SK-N-SH treated with all-trans-retinoic acid at 6 μM for 48 hours (cell line): Measurements from ENCODE around the gene NOP14.
"Not testable (repeated sequence)": the region's sequence is repeated elsewhere in the genome, so short reads cannot be mapped to it uniquely, and the experiment has no call there.

ENCODE experiments used
- ATAC-seq: fragments of 200-7000 bp; cut with Tn5 transposase; 3 replicates; pipeline ENCODE4 v1.9.1; 2020; ENCODE audit warnings: mild to moderate bottlenecking, moderate library complexity
- ARNTL ChIP-seq: fragments of 450-650 bp; formaldehyde crosslinking; IDR thresholded peaks from 2 replicates; pipeline ENCODE4 v1.5.0; 2020; ENCODE audit warnings: low read depth, mild to moderate bottlenecking, moderate library complexity, borderline replicate concordance
- BACH2 ChIP-seq: fragments of 250-450 bp; sonication (Bioruptor Pico); IDR thresholded peaks from 2 replicates; pipeline ENCODE4 v1.9.0; 2021; ENCODE audit warnings: mild to moderate bottlenecking, borderline replicate concordance
- CSDC2 ChIP-seq: fragments of 250-450 bp; sonication (Bioruptor Pico); IDR thresholded peaks from 2 replicates; pipeline ENCODE4 v1.5.0; 2020; ENCODE audit warnings: mild to moderate bottlenecking, moderate library complexity
- ESRRG ChIP-seq: fragments of 250-450 bp; sonication (Bioruptor Pico); IDR thresholded peaks from 2 replicates; pipeline ENCODE4 v1.6.1; 2021; ENCODE audit warnings: mild to moderate bottlenecking
- GLIS3 ChIP-seq: fragments of 250-450 bp; sonication (Bioruptor Pico); IDR thresholded peaks from 2 replicates; pipeline ENCODE4 v1.5.0; 2020; ENCODE audit warnings: mild to moderate bottlenecking, moderate library complexity
- ISL1 ChIP-seq: fragments of 250-450 bp; sonication (Bioruptor Pico); IDR thresholded peaks from 2 replicates; pipeline ENCODE4 v2.1.2; 2022; ENCODE audit warnings: mild to moderate bottlenecking, moderate library complexity
- OSR1 ChIP-seq: fragments of 250-450 bp; sonication (Bioruptor Pico); IDR thresholded peaks from 2 replicates; pipeline ENCODE4 v1.8.0; 2022; ENCODE audit warnings: moderate library complexity, mild to moderate bottlenecking, inconsistent platforms
- PPARA ChIP-seq: fragments of 250-450 bp; sonication (Bioruptor Pico); IDR thresholded peaks from 2 replicates; pipeline ENCODE4 v1.5.0; 2020; ENCODE audit warnings: mild to moderate bottlenecking, borderline replicate concordance
- SNAI2 ChIP-seq: fragments of 250-450 bp; sonication (Bioruptor Pico); IDR thresholded peaks from 2 replicates; pipeline ENCODE4 v1.5.0; 2020; ENCODE audit warnings: mild to moderate bottlenecking, moderate library complexity
- TCF4 ChIP-seq: fragments of 250-450 bp; sonication (Bioruptor Pico); IDR thresholded peaks from 2 replicates; pipeline ENCODE4 v1.8.0; 2021; ENCODE audit warnings: mild to moderate bottlenecking, moderate library complexity, borderline replicate concordance
- TOX ChIP-seq: fragments of 250-450 bp; sonication (Bioruptor Pico); IDR thresholded peaks from 2 replicates; pipeline ENCODE4 v1.8.0; 2021; ENCODE audit warnings: mild to moderate bottlenecking, moderate library complexity, borderline replicate concordance
- ZC3H10 ChIP-seq: fragments of 250-450 bp; sonication (Bioruptor Pico); IDR thresholded peaks from 2 replicates; pipeline ENCODE4 v1.5.1; 2021; ENCODE audit warnings: mild to moderate bottlenecking, moderate library complexity
- ZFP3 ChIP-seq: fragments of 250-450 bp; sonication (Bioruptor Pico); IDR thresholded peaks from 2 replicates; pipeline ENCODE4 v1.5.0; 2020; ENCODE audit warnings: mild to moderate bottlenecking, moderate library complexity
- ZFP30 ChIP-seq: fragments of 450-650 bp; formaldehyde crosslinking; IDR thresholded peaks from 2 replicates; pipeline ENCODE4 v1.5.0; 2022; ENCODE audit warnings: mild to moderate bottlenecking, moderate library complexity
- ZNF565 ChIP-seq: fragments of 450-650 bp; formaldehyde crosslinking; conservative IDR thresholded peaks from 2 replicates; pipeline ENCODE4 v1.5.0; 2020; ENCODE audit warnings: low read depth, mild to moderate bottlenecking, moderate library complexity
- ZNF8 ChIP-seq: fragments of 450-650 bp; formaldehyde crosslinking; IDR thresholded peaks from 2 replicates; pipeline ENCODE4 v1.5.0; 2020; ENCODE audit warnings: mild to moderate bottlenecking, moderate library complexity
- TF ChIP-seq, protein P1 (sequence below): fragments of 250-450 bp; sonication (Bioruptor Pico); IDR thresholded peaks from 2 replicates; pipeline ENCODE4 v1.5.1; 2021; ENCODE audit warnings: mild to moderate bottlenecking, moderate library complexity
- TF ChIP-seq, protein P2 (sequence below): fragments of 250-450 bp; sonication (Bioruptor Pico); IDR thresholded peaks from 2 replicates; pipeline ENCODE4 v1.5.0; 2020; ENCODE audit warnings: mild to moderate bottlenecking, moderate library complexity
- TF ChIP-seq, protein P3 (sequence below): fragments of 250-450 bp; sonication (Bioruptor Pico); IDR thresholded peaks from 2 replicates; pipeline ENCODE4 v1.5.1; 2020; ENCODE audit warnings: low read depth, mild to moderate bottlenecking, moderate library complexity
- TF ChIP-seq, protein P4 (sequence below): fragments of 250-450 bp; sonication (Bioruptor Pico); IDR thresholded peaks from 2 replicates; pipeline ENCODE4 v1.8.0; 2020; ENCODE audit warnings: mild to moderate bottlenecking, moderate library complexity, borderline replicate concordance

NOP14 gene

DNA sequence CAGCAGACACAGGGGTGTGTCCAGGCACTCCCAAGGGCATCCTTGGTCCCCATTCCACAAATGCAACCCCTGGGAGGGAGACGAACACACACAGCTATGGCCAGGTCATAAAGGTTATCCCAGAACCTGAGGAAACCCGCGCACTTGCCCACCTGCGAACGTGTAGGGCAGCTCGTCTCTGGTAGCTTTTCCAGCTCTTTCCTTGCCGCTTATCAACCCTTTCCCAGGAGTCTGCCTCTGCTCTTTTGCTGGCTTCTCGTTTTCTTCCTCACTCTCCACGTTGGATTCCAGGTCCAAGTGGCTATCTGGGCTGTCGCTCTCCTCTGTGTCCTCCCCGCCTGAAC is 13.5 kb downstream of the NOP14 start:
- ATAC-seq, result no peak

DNA sequence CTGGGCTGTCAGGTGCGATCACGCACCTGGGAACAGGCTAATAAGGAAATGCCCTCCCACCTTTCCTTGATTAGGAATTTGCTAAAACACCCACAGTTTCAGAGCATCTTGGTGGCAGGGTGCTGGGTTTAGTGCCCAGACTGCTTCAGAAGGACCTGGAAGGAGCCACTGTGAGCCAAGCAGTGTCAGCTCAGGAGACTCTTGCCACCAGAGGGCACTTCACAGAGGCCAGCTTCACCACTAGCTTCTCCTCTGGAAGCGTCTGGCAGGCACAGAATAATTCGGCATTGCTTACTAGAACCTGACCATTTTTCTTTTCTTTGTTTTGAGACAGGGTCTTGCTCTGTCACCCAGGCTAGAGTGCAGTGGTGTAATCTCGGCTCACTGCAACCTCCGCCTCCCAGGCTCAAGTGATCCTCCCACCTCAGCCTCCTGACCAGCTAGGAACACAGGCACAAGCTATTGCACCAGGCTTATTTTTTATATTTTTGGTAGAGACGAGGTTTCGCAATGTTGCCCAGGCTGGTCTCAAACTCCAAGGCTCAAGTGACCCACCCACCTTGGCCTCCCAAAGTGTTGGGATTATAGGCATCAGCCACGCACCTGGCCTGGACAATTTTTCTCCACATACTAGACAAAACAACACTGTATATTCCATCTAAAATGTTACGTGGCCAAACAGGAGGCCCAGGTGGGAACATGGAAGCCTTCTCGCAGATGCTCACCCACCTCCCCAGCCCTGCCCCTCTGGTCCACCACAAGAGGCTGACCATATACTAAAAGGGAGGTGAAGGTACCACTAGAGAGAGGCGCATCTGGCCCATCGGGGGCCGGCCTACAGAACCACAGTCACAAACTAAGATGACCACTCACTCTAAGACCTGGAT is 14.1 kb downstream of the NOP14 start:
- TF ChIP-seq ESRRG (CRISPR knock-in tag) (no peak), ZFP3 (CRISPR knock-in tag) (no peak), ZC3H10 (no peak), ISL1 (CRISPR knock-in tag) (no peak)
- ATAC-seq, result peak; percentile 76

More for the DNA sequence above, 13.5 kb downstream of the NOP14 start:
- no peak for TF ChIP-seq BACH2
- no peak for TF ChIP-seq OSR1 (CRISPR knock-in tag)
- no peak for TF ChIP-seq ZFP3 (CRISPR knock-in tag)
- TF ChIP-seq ZNF8, result no peak
- no peak for TF ChIP-seq ZNF565 (CRISPR knock-in tag)

DNA sequence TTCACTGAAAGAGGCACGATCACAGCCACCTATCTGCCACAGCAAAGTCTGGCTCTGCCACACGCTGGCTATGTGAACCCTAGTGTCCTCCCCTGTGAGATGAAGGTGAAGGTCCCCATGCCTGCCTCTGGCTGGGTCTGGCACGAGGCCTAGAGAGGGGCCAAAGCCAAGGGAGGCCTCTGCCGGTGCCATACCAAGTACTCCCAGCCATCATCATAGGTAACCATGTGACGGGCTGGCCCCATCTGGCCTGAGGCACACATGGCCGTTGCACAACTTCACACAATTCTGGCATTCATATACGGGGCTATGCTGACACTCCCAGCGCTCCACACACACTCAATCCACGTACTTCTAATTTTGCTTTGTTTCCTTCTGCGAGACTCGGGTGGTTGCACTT is 15.3 kb downstream of the NOP14 start:
- no peak for ATAC-seq
- TF ChIP-seq SNAI2, result no peak
- no peak for TF ChIP-seq ZFP30 (CRISPR knock-in tag)
- TF ChIP-seq CSDC2 (CRISPR knock-in tag), result no peak
- TF ChIP-seq TOX (CRISPR knock-in tag), result no peak
- no peak for TF ChIP-seq OSR1 (CRISPR knock-in tag)
- no peak for TF ChIP-seq ISL1 (CRISPR knock-in tag)
- TF ChIP-seq ZNF565 (CRISPR knock-in tag), result no peak
- no peak for TF ChIP-seq ZNF8
- TF ChIP-seq ZC3H10, result no peak
- no peak for TF ChIP-seq ZFP3 (CRISPR knock-in tag)
- TF ChIP-seq, protein P1, sequence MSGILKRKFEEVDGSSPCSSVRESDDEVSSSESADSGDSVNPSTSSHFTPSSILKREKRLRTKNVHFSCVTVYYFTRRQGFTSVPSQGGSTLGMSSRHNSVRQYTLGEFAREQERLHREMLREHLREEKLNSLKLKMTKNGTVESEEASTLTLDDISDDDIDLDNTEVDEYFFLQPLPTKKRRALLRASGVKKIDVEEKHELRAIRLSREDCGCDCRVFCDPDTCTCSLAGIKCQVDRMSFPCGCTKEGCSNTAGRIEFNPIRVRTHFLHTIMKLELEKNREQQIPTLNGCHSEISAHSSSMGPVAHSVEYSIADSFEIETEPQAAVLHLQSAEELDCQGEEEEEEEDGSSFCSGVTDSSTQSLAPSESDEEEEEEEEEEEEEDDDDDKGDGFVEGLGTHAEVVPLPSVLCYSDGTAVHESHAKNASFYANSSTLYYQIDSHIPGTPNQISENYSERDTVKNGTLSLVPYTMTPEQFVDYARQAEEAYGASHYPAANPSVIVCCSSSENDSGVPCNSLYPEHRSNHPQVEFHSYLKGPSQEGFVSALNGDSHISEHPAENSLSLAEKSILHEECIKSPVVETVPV (CRISPR knock-in tag), result no peak
- no peak for TF ChIP-seq GLIS3 (CRISPR knock-in tag)
- TF ChIP-seq, all 23 proteins: peak for 0

DNA sequence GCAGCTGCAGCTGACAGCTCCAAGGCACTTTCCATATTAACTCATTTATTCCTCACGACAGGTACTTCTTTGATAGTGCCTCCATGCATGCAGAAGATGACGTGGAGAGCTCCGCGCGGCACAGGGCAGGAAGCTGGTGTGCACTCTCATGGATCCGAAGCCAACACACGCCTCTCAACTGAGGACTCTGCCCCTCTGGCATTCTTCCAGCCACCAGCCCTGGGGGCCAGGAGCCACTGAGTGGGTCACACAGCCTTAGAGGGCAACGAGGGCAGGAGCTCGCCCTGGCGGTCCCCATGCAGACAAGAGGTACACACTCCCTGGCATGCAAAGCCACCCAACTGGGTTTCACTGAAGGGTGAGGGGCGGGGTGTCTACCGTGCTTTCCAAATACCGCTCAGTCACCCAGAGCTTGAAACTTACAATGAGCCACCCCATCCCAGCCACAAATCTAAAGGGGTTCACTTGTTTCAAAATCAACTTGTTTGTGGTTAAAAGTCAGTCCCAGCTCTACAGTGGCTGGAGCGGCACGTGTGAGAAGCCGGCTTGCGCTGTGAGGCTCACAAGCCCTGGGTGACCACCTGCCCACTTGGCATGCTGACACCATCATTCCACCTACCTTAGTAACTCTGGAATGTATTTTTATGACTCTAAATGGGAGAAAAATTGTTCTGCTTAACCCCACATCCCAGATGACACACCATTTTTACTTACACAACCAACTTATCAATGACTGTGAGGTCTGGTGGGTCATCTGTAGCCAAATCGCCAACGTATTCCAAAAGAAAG is 16.2 kb downstream of the NOP14 start:
- ATAC-seq, result no peak
- TF ChIP-seq, protein P2, sequence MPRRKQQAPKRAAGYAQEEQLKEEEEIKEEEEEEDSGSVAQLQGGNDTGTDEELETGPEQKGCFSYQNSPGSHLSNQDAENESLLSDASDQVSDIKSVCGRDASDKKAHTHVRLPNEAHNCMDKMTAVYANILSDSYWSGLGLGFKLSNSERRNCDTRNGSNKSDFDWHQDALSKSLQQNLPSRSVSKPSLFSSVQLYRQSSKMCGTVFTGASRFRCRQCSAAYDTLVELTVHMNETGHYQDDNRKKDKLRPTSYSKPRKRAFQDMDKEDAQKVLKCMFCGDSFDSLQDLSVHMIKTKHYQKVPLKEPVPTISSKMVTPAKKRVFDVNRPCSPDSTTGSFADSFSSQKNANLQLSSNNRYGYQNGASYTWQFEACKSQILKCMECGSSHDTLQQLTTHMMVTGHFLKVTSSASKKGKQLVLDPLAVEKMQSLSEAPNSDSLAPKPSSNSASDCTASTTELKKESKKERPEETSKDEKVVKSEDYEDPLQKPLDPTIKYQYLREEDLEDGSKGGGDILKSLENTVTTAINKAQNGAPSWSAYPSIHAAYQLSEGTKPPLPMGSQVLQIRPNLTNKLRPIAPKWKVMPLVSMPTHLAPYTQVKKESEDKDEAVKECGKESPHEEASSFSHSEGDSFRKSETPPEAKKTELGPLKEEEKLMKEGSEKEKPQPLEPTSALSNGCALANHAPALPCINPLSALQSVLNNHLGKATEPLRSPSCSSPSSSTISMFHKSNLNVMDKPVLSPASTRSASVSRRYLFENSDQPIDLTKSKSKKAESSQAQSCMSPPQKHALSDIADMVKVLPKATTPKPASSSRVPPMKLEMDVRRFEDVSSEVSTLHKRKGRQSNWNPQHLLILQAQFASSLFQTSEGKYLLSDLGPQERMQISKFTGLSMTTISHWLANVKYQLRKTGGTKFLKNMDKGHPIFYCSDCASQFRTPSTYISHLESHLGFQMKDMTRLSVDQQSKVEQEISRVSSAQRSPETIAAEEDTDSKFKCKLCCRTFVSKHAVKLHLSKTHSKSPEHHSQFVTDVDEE (CRISPR knock-in tag), result no peak
- TF ChIP-seq TCF4, result no peak
- TF ChIP-seq, protein P3, sequence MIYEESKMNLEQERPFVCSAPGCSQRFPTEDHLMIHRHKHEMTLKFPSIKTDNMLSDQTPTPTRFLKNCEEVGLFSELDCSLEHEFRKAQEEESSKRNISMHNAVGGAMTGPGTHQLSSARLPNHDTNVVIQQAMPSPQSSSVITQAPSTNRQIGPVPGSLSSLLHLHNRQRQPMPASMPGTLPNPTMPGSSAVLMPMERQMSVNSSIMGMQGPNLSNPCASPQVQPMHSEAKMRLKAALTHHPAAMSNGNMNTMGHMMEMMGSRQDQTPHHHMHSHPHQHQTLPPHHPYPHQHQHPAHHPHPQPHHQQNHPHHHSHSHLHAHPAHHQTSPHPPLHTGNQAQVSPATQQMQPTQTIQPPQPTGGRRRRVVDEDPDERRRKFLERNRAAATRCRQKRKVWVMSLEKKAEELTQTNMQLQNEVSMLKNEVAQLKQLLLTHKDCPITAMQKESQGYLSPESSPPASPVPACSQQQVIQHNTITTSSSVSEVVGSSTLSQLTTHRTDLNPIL (CRISPR knock-in tag), result no peak
- no peak for TF ChIP-seq ZNF565 (CRISPR knock-in tag)
- no peak for TF ChIP-seq ESRRG (CRISPR knock-in tag)
- no peak for TF ChIP-seq PPARA (CRISPR knock-in tag)
- no peak for TF ChIP-seq SNAI2
- TF ChIP-seq, protein P4, sequence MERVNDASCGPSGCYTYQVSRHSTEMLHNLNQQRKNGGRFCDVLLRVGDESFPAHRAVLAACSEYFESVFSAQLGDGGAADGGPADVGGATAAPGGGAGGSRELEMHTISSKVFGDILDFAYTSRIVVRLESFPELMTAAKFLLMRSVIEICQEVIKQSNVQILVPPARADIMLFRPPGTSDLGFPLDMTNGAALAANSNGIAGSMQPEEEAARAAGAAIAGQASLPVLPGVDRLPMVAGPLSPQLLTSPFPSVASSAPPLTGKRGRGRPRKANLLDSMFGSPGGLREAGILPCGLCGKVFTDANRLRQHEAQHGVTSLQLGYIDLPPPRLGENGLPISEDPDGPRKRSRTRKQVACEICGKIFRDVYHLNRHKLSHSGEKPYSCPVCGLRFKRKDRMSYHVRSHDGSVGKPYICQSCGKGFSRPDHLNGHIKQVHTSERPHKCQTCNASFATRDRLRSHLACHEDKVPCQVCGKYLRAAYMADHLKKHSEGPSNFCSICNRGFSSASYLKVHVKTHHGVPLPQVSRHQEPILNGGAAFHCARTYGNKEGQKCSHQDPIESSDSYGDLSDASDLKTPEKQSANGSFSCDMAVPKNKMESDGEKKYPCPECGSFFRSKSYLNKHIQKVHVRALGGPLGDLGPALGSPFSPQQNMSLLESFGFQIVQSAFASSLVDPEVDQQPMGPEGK (CRISPR knock-in tag), result no peak
- TF ChIP-seq, protein P1 (CRISPR knock-in tag), result no peak
- no peak for TF ChIP-seq OSR1 (CRISPR knock-in tag)
- TF ChIP-seq TOX (CRISPR knock-in tag), result no peak
- no peak for TF ChIP-seq ZFP30 (CRISPR knock-in tag)
- TF ChIP-seq ARNTL (CRISPR knock-in tag), result no peak
- no peak for TF ChIP-seq ISL1 (CRISPR knock-in tag)
- TF ChIP-seq GLIS3 (CRISPR knock-in tag), result no peak
- TF ChIP-seq ZFP3 (CRISPR knock-in tag), result no peak
- no peak for TF ChIP-seq BACH2
- TF ChIP-seq ZNF8, result no peak
- TF ChIP-seq, all 23 proteins: peak for 0

DNA sequence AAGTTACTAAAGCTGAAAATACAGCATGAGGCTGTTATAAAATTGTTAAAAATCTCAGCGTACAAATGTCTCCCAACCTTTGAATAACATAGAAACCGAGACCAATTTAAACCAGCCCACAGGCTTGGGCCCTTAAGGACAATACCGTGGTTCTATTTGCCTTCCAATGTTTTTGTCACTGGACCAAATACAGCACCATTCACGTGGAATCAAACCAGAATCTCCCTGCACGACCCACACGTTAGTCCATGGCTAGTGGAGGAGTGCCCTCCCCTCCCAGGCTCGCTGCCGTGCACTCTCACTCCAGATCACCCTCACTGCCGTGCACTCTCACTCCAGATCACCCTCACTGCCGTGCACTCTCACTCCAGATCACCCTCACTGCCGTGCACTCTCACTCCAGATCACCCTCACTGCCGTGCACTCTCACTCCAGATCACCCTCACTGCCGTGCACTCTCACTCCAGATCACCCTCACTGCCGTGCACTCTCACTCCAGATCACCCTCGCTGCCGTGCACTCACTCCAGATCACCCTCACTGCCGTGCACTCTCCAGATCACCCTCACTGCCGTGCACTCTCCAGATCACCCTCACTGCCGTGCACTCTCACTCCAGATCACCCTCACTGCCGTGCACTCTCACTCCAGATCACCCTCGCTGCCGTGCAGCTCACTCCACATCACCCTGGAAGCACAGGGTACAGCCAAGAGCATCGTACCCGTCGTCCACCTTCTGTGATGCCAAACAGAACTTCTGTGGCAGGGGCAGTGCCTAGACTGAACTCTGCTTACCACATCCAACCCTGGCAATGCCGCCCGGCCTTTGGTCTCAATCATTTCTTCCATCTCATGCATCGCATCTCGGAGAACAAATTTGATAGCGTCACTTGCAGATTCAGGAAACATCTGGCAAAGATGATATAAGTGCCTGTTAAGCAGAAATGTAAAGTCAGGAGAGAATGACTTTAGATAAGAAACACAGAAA is 17.3 kb downstream of the NOP14 start:
- not testable (repeated sequence) for ATAC-seq
